GM12878 (cell line): ENCODE results near the gene INPP4B.

Source experiments
- CHD2 ChIP-seq: IDR thresholded peaks from 2 replicates; pipeline ENCODE4 v1.6.1; 2011; ENCODE audit warnings: low read depth, low read length, improper control_type of control experiment, borderline replicate concordance
- PML ChIP-seq: IDR thresholded peaks from 2 replicates; pipeline ENCODE4 v1.6.1; 2012; ENCODE audit warnings: low read length, inconsistent platforms
- POLR2A ChIP-seq: IDR thresholded peaks from 2 replicates; pipeline ENCODE4 v1.6.1; 2011; ENCODE audit warnings: low read depth, mild to moderate bottlenecking, low read length
- SIX5 ChIP-seq: IDR thresholded peaks from 2 replicates; pipeline ENCODE4 v1.6.1; 2011; ENCODE audit warnings: mild to moderate bottlenecking, low read depth, low read length, moderate library complexity; ENCODE audit not compliant: severe bottlenecking
- TF ChIP-seq, protein P1 (sequence below): IDR thresholded peaks from 2 replicates; pipeline ENCODE4 v1.6.1; 2011; ENCODE audit warnings: borderline replicate concordance, low read depth, mild to moderate bottlenecking, moderate library complexity, mixed read lengths, low read length; ENCODE audit not compliant: insufficient read depth; ENCODE audit errors: extremely low read length
- TF ChIP-seq, protein P2 (sequence below): IDR thresholded peaks from 2 replicates; pipeline ENCODE4 v1.6.1; 2012; ENCODE audit warnings: mild to moderate bottlenecking, low read depth, low read length
- TF ChIP-seq, protein P3 (sequence below): fragments of 450-650 bp; IDR thresholded peaks from 2 replicates; pipeline ENCODE4 v1.6.1; 2017; ENCODE audit warnings: antibody characterized with exemption, mild to moderate bottlenecking, moderate library complexity
- TF ChIP-seq, protein P4 (sequence below): IDR thresholded peaks from 2 replicates; pipeline ENCODE4 v1.6.1; 2011; ENCODE audit warnings: low read depth, mild to moderate bottlenecking, low read length, moderate library complexity, borderline replicate concordance; ENCODE audit errors: extremely low read depth
- TF ChIP-seq, protein P5 (sequence below), 3 experiments: IDR thresholded peaks in 2 of 3; conservative IDR thresholded peaks in 1 of 3; 2 replicates each; pipeline ENCODE4 v1.5.1; 2011; ENCODE audit warnings: low read depth in 3 of 3, low read length in 3 of 3, mild to moderate bottlenecking in 3 of 3, control low read depth in 2 of 3, moderate library complexity in 2 of 3, inconsistent platforms in 1 of 3, mixed read lengths in 1 of 3; ENCODE audit not compliant: control insufficient read depth in 2 of 3, insufficient read depth in 1 of 3; ENCODE audit errors: extremely low read depth in 1 of 3
- TF ChIP-seq, protein P6 (sequence below): IDR thresholded peaks from 2 replicates; pipeline ENCODE4 v1.6.1; 2011; ENCODE audit warnings: borderline replicate concordance, low read depth, mild to moderate bottlenecking, moderate library complexity, low read length; ENCODE audit not compliant: insufficient read depth, poor library complexity, severe bottlenecking

DNA sequence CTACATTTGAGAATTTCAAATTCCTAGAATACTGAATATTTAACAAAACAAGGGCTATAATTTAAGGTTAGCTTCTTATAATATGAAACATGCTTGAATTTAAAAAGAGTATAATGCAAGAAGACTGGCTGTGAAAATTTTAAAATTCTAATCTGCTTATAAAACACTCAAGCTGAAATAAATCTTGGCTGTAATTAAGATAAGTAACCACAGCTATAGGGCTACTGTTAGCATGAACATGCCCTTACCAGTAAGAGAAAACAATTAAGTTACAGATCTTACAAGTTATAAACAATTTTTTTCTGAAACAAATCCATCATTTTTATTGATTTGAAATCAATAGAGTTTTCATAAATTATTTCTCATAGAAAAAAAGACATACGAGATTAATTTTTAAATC is 148.2 kb downstream of the INPP4B start:
- TF ChIP-seq, protein P1, sequence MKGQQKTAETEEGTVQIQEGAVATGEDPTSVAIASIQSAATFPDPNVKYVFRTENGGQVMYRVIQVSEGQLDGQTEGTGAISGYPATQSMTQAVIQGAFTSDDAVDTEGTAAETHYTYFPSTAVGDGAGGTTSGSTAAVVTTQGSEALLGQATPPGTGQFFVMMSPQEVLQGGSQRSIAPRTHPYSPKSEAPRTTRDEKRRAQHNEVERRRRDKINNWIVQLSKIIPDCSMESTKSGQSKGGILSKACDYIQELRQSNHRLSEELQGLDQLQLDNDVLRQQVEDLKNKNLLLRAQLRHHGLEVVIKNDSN = no peak
- TF ChIP-seq, protein P2, sequence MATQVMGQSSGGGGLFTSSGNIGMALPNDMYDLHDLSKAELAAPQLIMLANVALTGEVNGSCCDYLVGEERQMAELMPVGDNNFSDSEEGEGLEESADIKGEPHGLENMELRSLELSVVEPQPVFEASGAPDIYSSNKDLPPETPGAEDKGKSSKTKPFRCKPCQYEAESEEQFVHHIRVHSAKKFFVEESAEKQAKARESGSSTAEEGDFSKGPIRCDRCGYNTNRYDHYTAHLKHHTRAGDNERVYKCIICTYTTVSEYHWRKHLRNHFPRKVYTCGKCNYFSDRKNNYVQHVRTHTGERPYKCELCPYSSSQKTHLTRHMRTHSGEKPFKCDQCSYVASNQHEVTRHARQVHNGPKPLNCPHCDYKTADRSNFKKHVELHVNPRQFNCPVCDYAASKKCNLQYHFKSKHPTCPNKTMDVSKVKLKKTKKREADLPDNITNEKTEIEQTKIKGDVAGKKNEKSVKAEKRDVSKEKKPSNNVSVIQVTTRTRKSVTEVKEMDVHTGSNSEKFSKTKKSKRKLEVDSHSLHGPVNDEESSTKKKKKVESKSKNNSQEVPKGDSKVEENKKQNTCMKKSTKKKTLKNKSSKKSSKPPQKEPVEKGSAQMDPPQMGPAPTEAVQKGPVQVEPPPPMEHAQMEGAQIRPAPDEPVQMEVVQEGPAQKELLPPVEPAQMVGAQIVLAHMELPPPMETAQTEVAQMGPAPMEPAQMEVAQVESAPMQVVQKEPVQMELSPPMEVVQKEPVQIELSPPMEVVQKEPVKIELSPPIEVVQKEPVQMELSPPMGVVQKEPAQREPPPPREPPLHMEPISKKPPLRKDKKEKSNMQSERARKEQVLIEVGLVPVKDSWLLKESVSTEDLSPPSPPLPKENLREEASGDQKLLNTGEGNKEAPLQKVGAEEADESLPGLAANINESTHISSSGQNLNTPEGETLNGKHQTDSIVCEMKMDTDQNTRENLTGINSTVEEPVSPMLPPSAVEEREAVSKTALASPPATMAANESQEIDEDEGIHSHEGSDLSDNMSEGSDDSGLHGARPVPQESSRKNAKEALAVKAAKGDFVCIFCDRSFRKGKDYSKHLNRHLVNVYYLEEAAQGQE = no peak
- TF ChIP-seq, protein P3, sequence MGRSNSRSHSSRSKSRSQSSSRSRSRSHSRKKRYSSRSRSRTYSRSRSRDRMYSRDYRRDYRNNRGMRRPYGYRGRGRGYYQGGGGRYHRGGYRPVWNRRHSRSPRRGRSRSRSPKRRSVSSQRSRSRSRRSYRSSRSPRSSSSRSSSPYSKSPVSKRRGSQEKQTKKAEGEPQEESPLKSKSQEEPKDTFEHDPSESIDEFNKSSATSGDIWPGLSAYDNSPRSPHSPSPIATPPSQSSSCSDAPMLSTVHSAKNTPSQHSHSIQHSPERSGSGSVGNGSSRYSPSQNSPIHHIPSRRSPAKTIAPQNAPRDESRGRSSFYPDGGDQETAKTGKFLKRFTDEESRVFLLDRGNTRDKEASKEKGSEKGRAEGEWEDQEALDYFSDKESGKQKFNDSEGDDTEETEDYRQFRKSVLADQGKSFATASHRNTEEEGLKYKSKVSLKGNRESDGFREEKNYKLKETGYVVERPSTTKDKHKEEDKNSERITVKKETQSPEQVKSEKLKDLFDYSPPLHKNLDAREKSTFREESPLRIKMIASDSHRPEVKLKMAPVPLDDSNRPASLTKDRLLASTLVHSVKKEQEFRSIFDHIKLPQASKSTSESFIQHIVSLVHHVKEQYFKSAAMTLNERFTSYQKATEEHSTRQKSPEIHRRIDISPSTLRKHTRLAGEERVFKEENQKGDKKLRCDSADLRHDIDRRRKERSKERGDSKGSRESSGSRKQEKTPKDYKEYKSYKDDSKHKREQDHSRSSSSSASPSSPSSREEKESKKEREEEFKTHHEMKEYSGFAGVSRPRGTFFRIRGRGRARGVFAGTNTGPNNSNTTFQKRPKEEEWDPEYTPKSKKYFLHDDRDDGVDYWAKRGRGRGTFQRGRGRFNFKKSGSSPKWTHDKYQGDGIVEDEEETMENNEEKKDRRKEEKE = no peak
- TF ChIP-seq, protein P4, sequence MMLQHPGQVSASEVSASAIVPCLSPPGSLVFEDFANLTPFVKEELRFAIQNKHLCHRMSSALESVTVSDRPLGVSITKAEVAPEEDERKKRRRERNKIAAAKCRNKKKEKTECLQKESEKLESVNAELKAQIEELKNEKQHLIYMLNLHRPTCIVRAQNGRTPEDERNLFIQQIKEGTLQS = no peak
- TF ChIP-seq SIX5 (no peak), CHD2 (no peak), POLR2A (no peak), PML (no peak)
- TF ChIP-seq, protein P5, sequence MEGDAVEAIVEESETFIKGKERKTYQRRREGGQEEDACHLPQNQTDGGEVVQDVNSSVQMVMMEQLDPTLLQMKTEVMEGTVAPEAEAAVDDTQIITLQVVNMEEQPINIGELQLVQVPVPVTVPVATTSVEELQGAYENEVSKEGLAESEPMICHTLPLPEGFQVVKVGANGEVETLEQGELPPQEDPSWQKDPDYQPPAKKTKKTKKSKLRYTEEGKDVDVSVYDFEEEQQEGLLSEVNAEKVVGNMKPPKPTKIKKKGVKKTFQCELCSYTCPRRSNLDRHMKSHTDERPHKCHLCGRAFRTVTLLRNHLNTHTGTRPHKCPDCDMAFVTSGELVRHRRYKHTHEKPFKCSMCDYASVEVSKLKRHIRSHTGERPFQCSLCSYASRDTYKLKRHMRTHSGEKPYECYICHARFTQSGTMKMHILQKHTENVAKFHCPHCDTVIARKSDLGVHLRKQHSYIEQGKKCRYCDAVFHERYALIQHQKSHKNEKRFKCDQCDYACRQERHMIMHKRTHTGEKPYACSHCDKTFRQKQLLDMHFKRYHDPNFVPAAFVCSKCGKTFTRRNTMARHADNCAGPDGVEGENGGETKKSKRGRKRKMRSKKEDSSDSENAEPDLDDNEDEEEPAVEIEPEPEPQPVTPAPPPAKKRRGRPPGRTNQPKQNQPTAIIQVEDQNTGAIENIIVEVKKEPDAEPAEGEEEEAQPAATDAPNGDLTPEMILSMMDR (IDR thresholded peaks at IDR 0.05 in 2 of 3, conservative IDR thresholded peaks at IDR 0.05 in 1 of 3; ENCODE audit: control insufficient read depth in 2 of 3, extremely low read depth in 1 of 3, insufficient read depth in 1 of 3, low read depth in 3 of 3, low read length in 3 of 3) = no peak
- TF ChIP-seq, protein P6, sequence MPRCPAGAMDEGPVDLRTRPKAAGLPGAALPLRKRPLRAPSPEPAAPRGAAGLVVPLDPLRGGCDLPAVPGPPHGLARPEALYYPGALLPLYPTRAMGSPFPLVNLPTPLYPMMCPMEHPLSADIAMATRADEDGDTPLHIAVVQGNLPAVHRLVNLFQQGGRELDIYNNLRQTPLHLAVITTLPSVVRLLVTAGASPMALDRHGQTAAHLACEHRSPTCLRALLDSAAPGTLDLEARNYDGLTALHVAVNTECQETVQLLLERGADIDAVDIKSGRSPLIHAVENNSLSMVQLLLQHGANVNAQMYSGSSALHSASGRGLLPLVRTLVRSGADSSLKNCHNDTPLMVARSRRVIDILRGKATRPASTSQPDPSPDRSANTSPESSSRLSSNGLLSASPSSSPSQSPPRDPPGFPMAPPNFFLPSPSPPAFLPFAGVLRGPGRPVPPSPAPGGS = no peak
